Colon (tissue), 2 donors: ENCODE measurements around the gene ATP5MC2.
"Not testable (repeated sequence)": the region's sequence is repeated elsewhere in the genome, so short reads cannot be mapped to it uniquely, and the experiment has no call there.

ENCODE experiments used
- FAIRE-seq: peaks from 2 replicates; lab custom pipeline; 2012; peaks lifted over from hg19 to GRCh38; lab: Jason Lieb, UNC
- donor health status: control.
- donor health status: control.

The ATP5MC2 gene

GRCh38 chr12:53646300-53646699 lies 29.6 kb downstream of the ATP5MC2 start:
- not testable (repeated sequence) for FAIRE-seq

GRCh38 chr12:53645165-53645564 lies 30.7 kb downstream of the ATP5MC2 start:
- no peak for FAIRE-seq

GRCh38 chr12:53644133-53644532 lies 31.8 kb downstream of the ATP5MC2 start:
- FAIRE-seq, result no peak

GRCh38 chr12:53643232-53643979 lies 32.5 kb downstream of the ATP5MC2 start:
- FAIRE-seq, result no peak

DNA sequence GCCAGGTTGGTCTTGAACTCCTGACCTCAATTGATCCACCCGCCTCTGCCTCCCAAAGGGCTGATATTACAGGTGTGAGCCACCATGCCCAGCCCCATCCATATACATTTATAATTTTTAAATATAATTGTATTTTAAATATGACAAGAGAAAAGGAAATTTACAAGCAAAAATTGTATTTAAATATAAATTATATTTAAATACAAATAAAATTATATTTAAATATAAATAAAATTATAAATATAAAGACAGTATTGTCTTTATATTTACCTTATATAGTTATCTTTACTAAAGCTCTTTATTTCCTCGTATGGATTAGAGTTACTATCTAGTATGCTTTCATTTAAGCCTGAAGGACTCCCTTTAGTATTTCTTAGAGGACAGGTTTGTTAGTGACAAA lies 37.8 kb downstream of the ATP5MC2 start:
- no peak for FAIRE-seq

GRCh38 chr12:53636641-53637040 lies 39.2 kb downstream of the ATP5MC2 start:
- no peak for FAIRE-seq

- FAIRE-seq, result not testable (repeated sequence)
Observed at GRCh38 chr12:53635708-53636107, 40.2 kb downstream of the ATP5MC2 start.

GRCh38 chr12:53631721-53632120 lies 44.2 kb downstream of the ATP5MC2 start:
- FAIRE-seq, result no peak

- FAIRE-seq, result no peak
Observed at GRCh38 chr12:53627919-53628318, 48.0 kb downstream of the ATP5MC2 start.

- FAIRE-seq, result no peak
Observed at GRCh38 chr12:53626702-53627169, 49.1 kb downstream of the ATP5MC2 start.

DNA sequence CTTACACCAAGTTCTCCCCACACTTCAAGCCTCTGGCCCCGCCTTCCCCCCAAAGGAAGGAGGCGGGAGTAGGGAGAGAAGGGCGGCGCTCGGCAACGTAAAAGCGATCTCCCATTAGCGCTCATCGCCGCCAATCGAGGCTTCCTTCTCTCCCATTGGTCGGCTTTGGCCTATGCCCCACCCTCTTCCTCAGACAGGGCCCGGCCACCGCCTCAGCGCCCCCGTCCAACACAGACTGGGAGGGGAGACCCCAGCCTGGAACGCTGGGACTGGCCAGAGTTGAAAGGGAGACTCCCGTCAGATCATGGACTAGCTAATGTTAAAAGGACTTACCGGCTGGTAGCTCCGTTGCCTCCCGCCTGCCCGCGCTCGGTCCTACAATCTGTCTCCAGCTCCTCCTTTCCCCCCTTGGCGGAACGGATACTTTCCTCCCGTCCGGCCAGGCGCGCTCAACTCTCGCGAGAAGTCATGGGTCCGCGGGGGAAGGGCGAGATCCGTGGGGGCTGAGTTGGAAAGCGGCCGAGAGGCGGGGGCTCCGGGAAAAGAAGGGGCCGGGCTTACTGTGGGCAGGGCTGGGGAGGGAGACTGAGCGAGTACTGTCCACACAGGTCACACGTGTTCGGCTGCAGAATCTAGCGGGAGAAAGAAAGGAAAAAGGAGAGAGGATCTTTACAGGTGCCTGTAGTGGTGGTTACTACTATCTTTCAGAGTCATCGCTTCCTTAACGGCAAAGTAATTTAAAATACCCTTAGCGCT lies 49.8 kb downstream of the ATP5MC2 start, which contains the start of gene ATF7:
TSS of gene ATF7 (minus strand) at position 437 of the 756 bp plus-strand sequence. CDS start 25,382 bp downstream, outside the sequence.
- no peak for FAIRE-seq

GRCh38 chr12:53625373-53625945 lies 50.4 kb downstream of the ATP5MC2 start:
- no peak for FAIRE-seq

DNA sequence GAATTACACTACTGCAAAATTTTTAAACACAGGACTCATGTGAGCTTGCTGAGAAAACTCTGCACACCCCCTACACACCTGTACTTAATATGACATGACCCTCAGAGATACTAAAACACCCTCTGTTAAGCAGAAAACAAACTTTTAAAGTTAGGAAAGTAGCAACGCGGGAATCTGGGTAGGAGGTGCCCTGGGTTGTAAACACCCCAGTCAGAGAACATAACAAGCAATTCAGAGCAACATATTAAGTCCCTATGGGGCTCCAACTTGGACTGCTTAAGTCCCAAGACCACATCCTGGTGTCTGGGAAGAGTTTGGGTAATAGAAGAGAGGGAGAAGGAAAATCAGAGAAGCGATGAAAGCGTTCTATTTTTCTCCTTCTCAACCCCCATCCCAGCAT lies 50.9 kb downstream of the ATP5MC2 start:
- FAIRE-seq, result no peak

DNA sequence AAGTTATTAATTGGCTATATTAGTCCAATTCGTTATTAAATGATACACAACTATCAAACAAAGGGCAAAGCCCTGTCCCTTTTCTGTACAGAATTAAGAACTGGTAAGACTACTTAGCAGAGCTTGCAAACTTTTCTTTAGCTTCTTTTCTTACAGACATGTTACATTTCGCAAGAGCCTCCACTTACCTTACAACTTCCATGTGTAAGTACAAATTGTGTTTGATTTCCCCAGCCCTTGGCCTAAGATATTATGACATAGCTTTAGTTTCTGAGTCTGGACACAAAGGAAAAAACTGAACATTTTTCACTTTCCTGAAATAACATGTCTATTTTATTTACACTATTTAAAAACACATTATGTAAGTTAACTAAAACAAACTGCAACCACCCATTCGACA lies 51.4 kb downstream of the ATP5MC2 start:
- no peak for FAIRE-seq

- FAIRE-seq, result no peak
Observed at GRCh38 chr12:53623548-53624385, 52.1 kb downstream of the ATP5MC2 start.

DNA sequence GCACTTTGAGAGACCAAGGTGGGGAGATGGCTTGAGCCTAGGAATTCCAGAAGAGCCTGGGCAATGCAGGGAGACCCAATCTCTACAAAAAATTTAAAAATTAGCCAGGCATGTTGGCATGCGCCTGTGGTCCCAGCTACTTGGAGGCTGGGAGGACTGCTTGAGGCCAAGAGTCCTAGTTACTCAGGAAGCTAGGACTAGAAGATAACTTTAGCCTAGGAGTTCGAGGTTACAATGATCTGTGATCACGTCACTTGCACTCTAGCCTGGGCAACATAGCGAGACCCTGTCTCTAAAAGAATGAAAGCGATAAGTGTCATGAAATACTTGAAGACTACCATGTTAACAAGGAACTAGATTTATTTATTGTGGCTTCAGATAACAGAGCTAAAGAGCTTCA lies 53.2 kb downstream of the ATP5MC2 start:
- FAIRE-seq, result no peak

GRCh38 chr12:53618275-53618674 lies 57.6 kb downstream of the ATP5MC2 start:
- no peak for FAIRE-seq

DNA sequence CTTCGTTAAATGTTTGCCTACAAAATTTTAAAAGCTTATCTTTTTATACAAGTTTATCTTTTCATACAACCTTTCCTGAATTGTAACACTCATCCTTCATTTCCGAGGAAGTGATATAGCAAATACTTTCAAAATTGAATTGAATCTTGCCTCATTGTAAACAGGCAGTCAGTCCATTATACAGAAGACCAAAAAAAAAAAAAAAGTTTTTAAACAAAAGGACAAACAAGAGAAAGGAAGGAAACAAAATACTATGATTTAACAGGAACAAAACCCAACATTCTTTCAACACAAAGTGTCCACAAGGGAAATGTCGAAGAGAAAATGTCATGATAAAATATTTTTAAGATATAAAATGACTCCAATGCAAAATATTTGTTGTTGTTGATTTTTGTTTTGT lies 58.2 kb downstream of the ATP5MC2 start:
- FAIRE-seq, result no peak

DNA sequence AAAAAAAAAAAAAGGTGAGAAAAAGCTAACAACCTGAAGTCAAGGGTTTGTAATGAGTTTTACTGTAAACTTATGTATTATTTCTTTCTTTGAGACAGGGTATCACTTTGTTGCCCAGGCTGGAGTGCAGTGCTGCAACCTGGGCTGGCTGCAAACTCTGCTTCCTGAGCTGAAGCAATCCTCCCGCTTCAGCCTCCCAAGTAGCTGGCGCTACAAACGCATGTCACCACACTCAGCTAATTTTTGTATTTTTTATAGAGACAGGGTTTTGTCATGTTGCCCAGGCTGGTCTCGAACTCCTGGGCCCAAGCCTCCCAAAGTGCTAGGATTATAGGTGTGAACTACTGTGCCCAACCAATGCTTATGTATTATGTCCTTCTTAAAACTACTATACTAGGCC lies 58.9 kb downstream of the ATP5MC2 start:
- FAIRE-seq, result no peak
